Fibroblast of the conjunctiva (primary cell): Measurements from ENCODE around the gene ESRRB.

Source experiments
- DNase-seq: peaks from one replicate; pipeline ENCODE4 v3.0.0-alpha.2; 2010; ENCODE audit warnings: low read depth

The ESRRB gene

GRCh38 chr14:76541594-76542219, 165.8 kb downstream of the ESRRB start:
- DNase-seq = no peak

GRCh38 chr14:76546426-76547221, 170.7 kb downstream of the ESRRB start:
- DNase-seq = no peak

DNA sequence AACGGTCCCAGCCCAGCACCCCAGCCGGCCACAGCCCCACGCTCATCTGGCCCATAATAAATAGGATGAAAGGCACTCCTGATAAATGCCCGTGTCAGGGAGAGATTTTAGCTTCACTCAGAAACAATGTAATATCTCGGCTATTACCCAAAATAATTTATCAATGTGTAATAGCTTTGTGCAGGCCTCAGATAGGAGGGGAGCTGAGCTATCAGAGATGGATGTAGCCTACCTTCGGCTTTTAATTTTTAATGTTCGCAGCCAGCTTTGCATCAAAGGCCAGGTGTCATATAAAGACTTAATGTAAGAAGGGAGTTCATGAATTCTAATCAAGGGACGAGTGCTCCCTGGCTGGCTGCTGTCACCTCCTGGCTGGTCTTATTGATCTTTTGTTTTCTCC, 171.9 kb downstream of the ESRRB start:
- DNase-seq = no peak

GRCh38 chr14:76550534-76550933, 174.6 kb downstream of the ESRRB start:
- DNase-seq = no peak

DNA sequence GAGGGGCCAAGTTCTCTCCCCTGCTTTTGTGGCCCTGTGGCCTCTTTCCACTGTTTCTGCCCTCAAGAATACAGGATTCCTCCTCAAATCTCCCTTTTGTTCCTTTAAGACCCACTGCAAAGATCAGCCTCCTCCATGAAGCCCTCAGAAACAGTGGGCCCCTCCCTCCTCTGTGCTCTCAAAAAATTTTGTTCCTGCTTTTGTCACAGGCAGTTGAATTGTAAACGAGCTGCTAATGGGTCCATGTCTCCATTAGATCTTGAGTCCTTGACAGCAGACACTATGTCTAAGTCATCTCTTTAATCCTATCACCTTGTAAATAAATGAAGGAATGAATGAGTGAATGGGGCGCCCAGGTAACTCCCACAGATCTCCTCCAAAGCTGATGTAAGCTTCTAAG, 175.2 kb downstream of the ESRRB start:
- DNase-seq = no peak
